Erythroblast (primary cell): Measurements from ENCODE around the gene EFNA2.

Experiments used
- GATA1 ChIP-seq: IDR thresholded peaks from 2 replicates; pipeline ENCODE4 v1.6.1; 2011; ENCODE audit warnings: low read depth, mild to moderate bottlenecking, control low read depth, low read length, moderate library complexity
- POLR2A ChIP-seq: IDR thresholded peaks from 2 replicates; pipeline ENCODE4 v1.6.1; 2011; ENCODE audit warnings: mild to moderate bottlenecking, low read length

- TF ChIP-seq POLR2A: no peak
- no peak for TF ChIP-seq GATA1
These were observed 10.4 kb downstream of the EFNA2 start for GRCh38 chr19:1296078-1296477.
